HEK293T (cell line): ENCODE measurements around the gene HHIPL1.

Experiments
- ARNT ChIP-seq: fragments of 450-650 bp; IDR thresholded peaks from 2 replicates; pipeline ENCODE4 v1.6.1; 2017; ENCODE audit warnings: mild to moderate bottlenecking
- BHLHE40 ChIP-seq: fragments of 450-650 bp; IDR thresholded peaks from 2 replicates; pipeline ENCODE4 v1.6.1; 2016; ENCODE audit warnings: mild to moderate bottlenecking, moderate library complexity, borderline replicate concordance
- CTBP1 ChIP-seq: fragments of 450-650 bp; IDR thresholded peaks from 2 replicates; pipeline ENCODE4 v1.6.1; 2016; ENCODE audit warnings: borderline replicate concordance
- ELF4 ChIP-seq: fragments of 450-650 bp; IDR thresholded peaks from 2 replicates; pipeline ENCODE4 v1.6.1; 2017; ENCODE audit warnings: antibody characterized with exemption
- FOXA1 ChIP-seq: fragments of 450-650 bp; IDR thresholded peaks from 2 replicates; pipeline ENCODE4 v1.6.1; 2016; ENCODE audit warnings: mild to moderate bottlenecking
- FOXK2 ChIP-seq: fragments of 450-650 bp; IDR thresholded peaks from 2 replicates; pipeline ENCODE4 v1.6.1; 2016; ENCODE audit warnings: mild to moderate bottlenecking
- FOXM1 ChIP-seq: fragments of 450-650 bp; IDR thresholded peaks from 2 replicates; pipeline ENCODE4 v1.6.1; 2017; ENCODE audit warnings: mild to moderate bottlenecking, borderline replicate concordance
- L3MBTL2 ChIP-seq: fragments of 450-650 bp; conservative IDR thresholded peaks from 2 replicates; pipeline ENCODE4 v1.6.1; 2016; ENCODE audit warnings: mild to moderate bottlenecking
- LEF1 ChIP-seq: fragments of 450-650 bp; IDR thresholded peaks from 2 replicates; pipeline ENCODE4 v1.6.1; 2017; ENCODE audit warnings: mild to moderate bottlenecking, borderline replicate concordance
- SP1 ChIP-seq: fragments of 450-650 bp; IDR thresholded peaks from 2 replicates; pipeline ENCODE4 v1.6.1; 2017
- SUZ12 ChIP-seq: fragments of 450-650 bp; IDR thresholded peaks from 2 replicates; pipeline ENCODE4 v1.6.1; 2016; ENCODE audit warnings: mild to moderate bottlenecking
- TARDBP ChIP-seq: fragments of 450-650 bp; IDR thresholded peaks from 2 replicates; pipeline ENCODE4 v1.6.1; 2016
- ZNF384 ChIP-seq: fragments of 450-650 bp; IDR thresholded peaks from 2 replicates; pipeline ENCODE4 v1.6.1; 2016

GRCh38 chr14:99685596-99685995 is 40.7 kb downstream of the HHIPL1 start:
- no peak for TF ChIP-seq CTBP1
- no peak for TF ChIP-seq ARNT
- no peak for TF ChIP-seq TARDBP
- no peak for TF ChIP-seq FOXM1
- no peak for TF ChIP-seq BHLHE40
- TF ChIP-seq FOXA1: no peak
- no peak for TF ChIP-seq ELF4
- no peak for TF ChIP-seq SUZ12
- TF ChIP-seq SP1: no peak
- no peak for TF ChIP-seq FOXK2
- no peak for TF ChIP-seq L3MBTL2
- no peak for TF ChIP-seq LEF1
- no peak for TF ChIP-seq ZNF384
